Measurements from ENCODE around the gene HTR3D.
A peak's percentile ranks its signal among the peaks of the same experiment; 100 is the strongest.
"Not testable (repeated sequence)": the region's sequence is repeated elsewhere in the genome, so short reads cannot be mapped to it uniquely, and the experiment has no call there.

The HTR3D gene

GRCh38 chr3:184016169-184016570 is 15.4 kb upstream of the HTR3D start:
- peak; percentile 20 for DNase-seq (ENCODE audit: low spot score)

GRCh38 chr3:184016811-184017671 is 14.5 kb upstream of the HTR3D start:
- peak; percentile 71 for DNase-seq (ENCODE audit: low spot score)

- peak; percentile 98 for DNase-seq (ENCODE audit: low spot score)
Measured at GRCh38 chr3:184017672-184018423, 13.7 kb upstream of the HTR3D start, which contains the start of gene ABCC5. Gene ABCC5, minus strand, starts transcription at chr3:184017884. Its CDS starts 3,492 bp downstream, at chr3:184014392.

GRCh38 chr3:184018424-184018973 is 13.0 kb upstream of the HTR3D start:
- no peak for DNase-seq (ENCODE audit: low spot score)

- DNase-seq (ENCODE audit: low spot score): no peak
Measured at GRCh38 chr3:184022323-184022722, 9.2 kb upstream of the HTR3D start.

- not testable (repeated sequence) for DNase-seq (ENCODE audit: low spot score)
Measured at GRCh38 chr3:184025256-184025655, 6.3 kb upstream of the HTR3D start.

GRCh38 chr3:184028275-184028890 is 3.2 kb upstream of the HTR3D start:
- DNase-seq (ENCODE audit: low spot score): not testable (repeated sequence)

GRCh38 chr3:184029443-184029842 is 2.1 kb upstream of the HTR3D start:
- no peak for DNase-seq (ENCODE audit: low spot score)

GRCh38 chr3:184030536-184030935 is 1.0 kb upstream of the HTR3D start:
- no peak for DNase-seq (ENCODE audit: low spot score)

- DNase-seq (ENCODE audit: low spot score): no peak
Measured at GRCh38 chr3:184037816-184038215, 6.3 kb downstream of the HTR3D start.

- DNase-seq (ENCODE audit: low spot score): not testable (repeated sequence)
Measured at GRCh38 chr3:184038307-184038706, 6.8 kb downstream of the HTR3D start.

GRCh38 chr3:184039414-184039813 is 7.9 kb downstream of the HTR3D start:
- DNase-seq (ENCODE audit: low spot score): no peak

- DNase-seq (ENCODE audit: low spot score): no peak
Measured at GRCh38 chr3:184040010-184040409, 8.5 kb downstream of the HTR3D start.

GRCh38 chr3:184042617-184043016 is 11.1 kb downstream of the HTR3D start:
- no peak for DNase-seq (ENCODE audit: low spot score)

- DNase-seq (ENCODE audit: low spot score): no peak
Measured at GRCh38 chr3:184045995-184046394, 14.5 kb downstream of the HTR3D start.

GRCh38 chr3:184050217-184050847 is 18.8 kb downstream of the HTR3D start:
- no peak for DNase-seq (ENCODE audit: low spot score)

- DNase-seq (ENCODE audit: low spot score): no peak
Measured at GRCh38 chr3:184052767-184053166, 21.2 kb downstream of the HTR3D start, which contains the start of gene HTR3C. Gene HTR3C, plus strand, starts transcription at chr3:184053047. Its CDS starts 34 bp downstream, at chr3:184053081.

GRCh38 chr3:184058029-184058428 is 26.5 kb downstream of the HTR3D start:
- no peak for DNase-seq (ENCODE audit: low spot score)

GRCh38 chr3:184059424-184059823 is 27.9 kb downstream of the HTR3D start:
- no peak for DNase-seq (ENCODE audit: low spot score)

- no peak for DNase-seq (ENCODE audit: low spot score)
Measured at GRCh38 chr3:184062637-184063036, 31.1 kb downstream of the HTR3D start.

- DNase-seq (ENCODE audit: low spot score): no peak
Measured at GRCh38 chr3:184066211-184066610, 34.7 kb downstream of the HTR3D start.

All from Ammon's horn (tissue), 1 donor.